ENCODE results near the gene ELMO1.

- TF ChIP-seq FOXK2 (IDR thresholded peaks at IDR 0.05) (no peak), ELF4 (IDR thresholded peaks at IDR 0.05) (no peak), FOXA1 (IDR thresholded peaks at IDR 0.05) (no peak), NFRKB (IDR thresholded peaks at IDR 0.05) (no peak)
These were observed 550.5 kb downstream of the ELMO1 start for GRCh38 chr7:36898186-36898585.
